ENCODE results near the gene ZNF292. TPM values are rescaled to one million over a fixed set of nuclear protein-coding genes. Genes with fewer than 3 reads are reported as not detected.
"Not testable (repeated sequence)": the region's sequence is repeated elsewhere in the genome, so short reads cannot be mapped to it uniquely, and the experiment has no call there.

ZNF292 gene
- total RNA-seq, 1 donor from 2014 or later, result 84.1 TPM

DNA sequence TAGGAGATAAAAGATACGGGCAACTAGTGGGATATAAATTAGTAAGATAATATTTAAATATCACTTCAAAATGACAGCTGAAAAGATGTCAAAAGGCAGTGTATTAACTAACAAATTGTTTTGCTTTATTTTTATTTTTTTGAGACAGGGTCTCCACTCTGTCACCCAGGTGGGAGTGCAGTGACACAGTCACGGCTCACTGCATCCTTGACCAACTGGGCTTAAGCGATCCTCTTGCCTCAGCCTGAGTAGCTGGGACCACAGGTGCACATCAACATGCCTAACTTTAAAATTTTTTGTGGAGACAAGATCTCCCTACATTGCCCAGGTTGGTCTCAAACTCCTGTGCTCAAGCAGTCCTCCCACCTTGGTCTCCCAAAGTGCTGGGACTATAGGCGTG, 5.9 kb downstream of the ZNF292 start:
- DNase-seq (ENCODE audit: low spot score), result no peak

DNA sequence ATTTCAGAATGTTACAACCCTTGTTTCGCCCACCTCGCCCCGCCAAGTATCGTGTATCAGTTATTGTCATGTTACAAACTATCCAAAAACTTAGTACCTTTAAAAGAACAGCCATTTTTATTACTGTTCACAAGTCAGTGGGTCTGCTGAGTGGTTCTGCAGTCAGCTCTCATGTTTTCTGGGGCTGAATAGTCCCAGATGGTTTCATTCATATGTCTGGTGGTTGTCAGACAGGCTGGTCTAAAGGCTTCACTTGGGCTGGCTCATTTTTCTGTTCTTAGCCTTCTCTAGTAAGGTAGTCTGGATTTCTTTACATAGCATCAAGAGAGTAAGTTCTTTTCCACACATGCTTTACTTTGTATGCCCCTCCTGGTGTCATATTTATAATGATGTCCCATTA, 8.6 kb downstream of the ZNF292 start:
- DNase-seq (ENCODE audit: low spot score), result no peak

DNA sequence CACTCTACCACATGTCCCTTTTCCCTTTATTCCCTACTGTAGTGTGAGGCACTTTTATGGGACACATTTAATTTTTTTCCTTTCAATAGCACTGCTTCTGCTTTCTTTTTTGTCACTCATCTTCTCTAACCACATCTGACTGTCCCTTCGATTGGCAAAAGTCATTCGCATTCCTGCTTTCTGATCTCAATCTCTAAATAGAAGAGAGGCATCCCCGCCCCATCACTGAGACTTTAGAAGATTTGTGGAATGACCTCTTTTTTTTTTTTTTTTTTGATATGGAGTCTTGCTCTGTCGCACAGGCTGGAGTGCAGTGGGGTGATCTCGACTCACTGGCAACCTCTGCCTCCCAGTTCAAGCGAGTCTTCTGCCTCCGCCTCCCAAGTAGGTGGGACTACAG, 9.1 kb downstream of the ZNF292 start:
- DNase-seq (ENCODE audit: low spot score), result no peak

- DNase-seq (ENCODE audit: low spot score), result no peak
Measured at GRCh38 chr6:87165185-87165584, 9.8 kb downstream of the ZNF292 start.

GRCh38 chr6:87171938-87172633, 16.7 kb downstream of the ZNF292 start:
- no peak for DNase-seq (ENCODE audit: low spot score)

DNA sequence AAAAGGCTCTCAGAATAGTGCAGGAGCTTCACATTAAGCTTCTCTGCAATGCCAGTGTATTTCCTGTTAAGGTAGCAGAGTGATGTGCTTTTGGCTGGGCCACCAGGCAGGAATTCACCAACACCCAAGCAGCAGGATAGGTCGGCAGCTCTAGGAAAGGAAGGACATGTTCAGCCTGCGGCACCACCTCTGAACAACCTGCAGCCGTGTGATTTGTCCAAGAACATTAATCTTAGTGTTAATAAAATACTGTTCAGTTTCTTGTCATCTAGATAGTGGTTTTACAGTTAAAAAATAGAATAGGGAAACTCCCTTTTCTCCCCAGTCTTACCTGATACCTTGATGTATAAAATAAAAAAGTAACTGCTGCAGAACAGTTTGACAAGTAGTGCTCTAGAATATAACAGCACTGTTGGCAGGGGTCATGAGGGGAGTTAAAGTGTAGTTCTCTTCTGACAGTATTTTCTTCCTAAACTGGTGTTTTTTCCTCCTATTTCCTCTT, 18.8 kb downstream of the ZNF292 start:
- no peak for DNase-seq (ENCODE audit: low spot score)

- no peak for DNase-seq (ENCODE audit: low spot score)
Measured at GRCh38 chr6:87176493-87176892, 21.1 kb downstream of the ZNF292 start.

DNA sequence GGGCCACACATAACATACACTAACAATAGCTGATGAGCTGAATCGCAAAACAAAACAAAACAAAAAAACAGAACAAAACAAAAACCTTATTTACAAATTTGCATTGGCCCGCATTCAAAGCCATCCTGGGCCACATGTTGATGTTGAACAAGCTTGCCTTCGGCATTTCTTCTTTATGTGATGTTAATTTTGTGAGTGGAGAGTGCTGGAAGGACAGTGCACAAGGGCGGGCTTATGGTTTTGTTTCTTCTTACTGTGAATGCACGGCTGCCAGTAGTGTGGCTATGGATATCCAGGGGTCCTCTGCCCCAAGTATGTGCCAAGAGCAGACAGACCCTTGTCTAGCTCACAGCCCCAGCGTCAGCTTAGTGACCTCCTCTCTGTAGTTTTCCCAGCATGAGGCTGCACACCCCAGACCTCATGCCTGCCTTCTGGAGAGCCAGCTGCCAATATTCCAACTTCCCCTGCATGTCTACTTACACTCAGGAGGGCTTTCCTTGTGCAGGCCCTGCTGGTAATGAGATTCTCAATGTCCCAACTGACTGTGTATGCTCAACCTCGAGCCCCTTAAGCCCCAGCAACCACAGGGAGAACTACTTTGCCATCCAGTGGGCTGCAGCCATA, 24.9 kb downstream of the ZNF292 start:
- no peak for DNase-seq (ENCODE audit: low spot score)

- DNase-seq (ENCODE audit: low spot score), result no peak
Measured at GRCh38 chr6:87181903-87182302, 26.5 kb downstream of the ZNF292 start.

DNA sequence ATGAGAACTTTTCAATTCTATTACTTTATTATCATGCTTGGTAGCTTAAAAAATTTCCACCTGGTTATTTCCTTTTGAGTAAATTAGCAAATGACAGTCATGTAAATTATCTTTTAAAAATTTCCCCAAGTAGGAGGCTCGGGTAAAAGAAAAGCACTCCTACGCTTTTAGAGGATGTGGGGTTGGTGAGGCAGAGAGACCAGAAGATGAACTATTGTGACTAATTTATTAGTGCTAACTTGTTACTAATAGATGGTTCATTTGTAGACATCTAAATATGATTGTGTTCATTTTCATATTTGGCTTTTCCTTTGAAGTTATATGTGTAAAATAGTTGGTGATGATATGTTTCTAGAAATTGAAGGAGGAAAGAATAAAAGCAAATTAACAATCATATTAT, 27.0 kb downstream of the ZNF292 start:
- DNase-seq (ENCODE audit: low spot score), result no peak

DNA sequence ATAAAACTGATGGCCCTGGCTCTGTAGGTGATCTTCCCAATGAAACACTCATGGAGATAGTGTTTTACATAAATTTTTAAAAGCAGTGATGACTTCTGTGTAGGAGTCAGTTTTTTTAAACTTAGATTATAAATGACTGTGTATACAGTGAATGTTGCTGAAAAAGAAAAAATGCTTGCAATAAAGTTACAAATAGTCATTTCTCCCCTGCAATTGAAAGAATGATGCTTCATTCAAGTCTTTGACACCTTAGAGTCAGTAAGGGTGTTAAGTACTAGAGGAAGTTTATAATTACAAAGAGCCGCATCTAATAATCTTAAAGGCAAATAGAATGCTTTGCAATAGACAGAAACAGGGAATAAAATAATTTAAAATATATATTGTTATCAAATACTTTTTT, 27.6 kb downstream of the ZNF292 start:
- no peak for DNase-seq (ENCODE audit: low spot score)

DNA sequence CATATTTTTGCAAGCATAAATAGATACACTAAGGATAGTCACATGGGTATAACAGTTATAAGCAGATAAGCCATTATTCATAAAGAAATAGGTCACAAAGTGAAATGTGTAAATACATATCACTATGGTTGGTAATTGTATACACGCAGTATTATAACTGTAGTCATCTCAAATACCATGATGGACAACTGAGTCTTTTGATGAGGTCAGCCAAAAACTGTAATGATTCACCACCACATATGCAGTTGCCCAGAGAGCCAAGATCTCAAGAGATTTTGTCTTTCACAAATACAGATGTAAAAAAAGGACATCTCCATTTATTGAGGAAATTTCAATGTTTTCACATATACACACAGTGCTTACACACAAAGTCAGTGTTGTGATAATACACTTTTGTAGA, 28.3 kb downstream of the ZNF292 start:
- no peak for DNase-seq (ENCODE audit: low spot score)

DNA sequence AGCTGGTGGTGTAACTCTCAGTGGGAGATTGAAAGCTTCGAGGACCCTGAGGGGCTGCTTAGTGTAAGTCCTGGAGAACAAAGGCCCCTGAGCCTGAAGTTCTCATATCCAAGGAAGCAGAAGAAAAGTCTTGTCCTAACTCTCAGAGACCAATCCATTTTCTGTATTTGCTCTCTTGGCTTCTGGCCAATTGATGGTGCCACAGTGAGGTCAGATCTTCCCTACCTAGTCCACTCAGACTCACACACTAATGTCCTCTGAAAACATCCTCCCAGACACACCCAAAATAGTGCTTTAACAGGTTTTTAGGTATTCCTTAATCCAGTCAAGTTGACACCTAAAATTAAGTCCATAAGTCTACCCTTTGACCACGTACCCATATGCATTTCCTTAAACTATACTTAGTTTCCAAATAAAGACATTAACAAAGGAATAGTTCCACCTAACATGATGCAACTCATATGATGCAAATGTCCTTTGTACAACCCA, 29.4 kb downstream of the ZNF292 start:
- no peak for DNase-seq (ENCODE audit: low spot score)

DNA sequence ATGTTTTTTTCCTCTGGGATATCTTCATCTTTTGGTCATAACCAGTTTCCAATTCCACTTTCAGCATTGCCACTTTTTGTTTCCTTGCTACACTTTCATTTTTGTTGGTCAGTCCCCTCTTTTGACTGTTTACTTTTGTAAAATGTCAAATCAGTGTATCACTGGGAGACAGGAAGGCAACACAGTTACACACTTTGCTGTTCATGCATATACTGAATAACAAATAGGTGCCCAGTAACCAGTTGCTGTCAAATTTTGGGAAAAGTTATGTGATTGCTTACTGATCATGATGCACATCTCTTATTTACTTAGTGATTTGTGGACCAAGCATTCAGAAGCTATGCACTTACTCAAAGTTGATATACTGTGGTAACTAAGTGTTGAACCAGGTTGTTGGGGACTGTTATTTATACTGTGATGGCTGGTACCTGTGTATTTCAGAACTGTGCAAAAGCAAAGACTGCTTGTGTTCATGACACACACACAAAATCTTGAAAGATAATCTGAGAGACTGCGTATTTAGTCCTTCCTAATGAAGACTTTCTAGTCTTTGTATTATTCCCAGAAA, 41.0 kb downstream of the ZNF292 start:
- no peak for DNase-seq (ENCODE audit: low spot score)

DNA sequence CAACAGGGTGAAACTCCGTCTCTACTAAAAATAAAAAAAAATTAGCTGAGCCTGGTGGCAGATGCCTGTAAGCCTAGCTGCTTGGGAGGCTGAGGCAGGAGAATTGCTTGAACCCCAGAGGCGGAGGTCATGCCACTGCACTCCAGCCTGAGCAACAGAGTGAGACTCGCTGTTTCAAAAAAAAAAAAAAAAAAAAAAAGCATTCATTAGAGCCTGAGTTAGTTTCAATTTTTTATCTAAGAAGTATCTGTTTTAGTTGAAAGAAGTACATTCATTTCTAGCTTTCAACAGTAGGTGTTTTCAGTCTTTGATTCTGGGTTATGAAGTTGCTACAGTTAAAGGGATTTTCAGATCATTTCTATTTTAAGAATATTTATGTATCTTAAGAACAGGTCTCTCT, 42.2 kb downstream of the ZNF292 start:
- no peak for DNase-seq (ENCODE audit: low spot score)

GRCh38 chr6:87198022-87198810, 42.9 kb downstream of the ZNF292 start:
- not testable (repeated sequence) for DNase-seq (ENCODE audit: low spot score)

- DNase-seq (ENCODE audit: low spot score), result no peak
Measured at GRCh38 chr6:87199787-87200186, 44.4 kb downstream of the ZNF292 start.

DNA sequence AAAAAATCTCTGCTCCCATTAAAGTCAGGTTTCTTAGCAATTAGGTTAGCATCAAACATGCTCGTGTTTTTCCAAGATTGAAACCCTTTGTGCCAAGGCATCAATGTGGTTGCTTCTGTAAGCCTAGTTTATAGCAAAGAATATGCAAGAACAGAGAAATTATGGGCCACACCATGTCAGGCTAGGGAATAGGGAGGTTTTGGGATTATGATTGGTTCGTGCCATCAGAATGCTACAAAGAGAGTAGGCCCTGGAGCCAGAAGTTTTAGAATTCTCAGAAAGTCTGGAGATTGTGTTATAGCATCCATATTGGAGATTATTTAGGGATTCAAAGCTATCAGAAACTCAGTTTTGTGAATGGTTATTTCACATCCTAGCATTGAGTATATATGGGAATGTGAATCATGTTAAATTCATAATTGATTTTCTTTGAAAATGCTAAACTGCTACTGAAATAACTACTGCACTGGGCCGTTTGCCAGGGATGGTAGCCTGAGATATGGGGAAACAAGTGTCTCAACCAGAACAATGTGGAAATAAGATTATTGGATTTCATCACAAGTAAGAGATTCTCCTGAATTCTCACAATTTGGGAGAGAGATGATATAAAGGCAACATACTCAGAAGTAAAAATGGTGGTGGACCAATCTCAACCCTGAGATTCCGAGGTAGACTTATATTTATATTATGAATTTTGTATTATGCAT, 45.3 kb downstream of the ZNF292 start:
- no peak for DNase-seq (ENCODE audit: low spot score)

DNA sequence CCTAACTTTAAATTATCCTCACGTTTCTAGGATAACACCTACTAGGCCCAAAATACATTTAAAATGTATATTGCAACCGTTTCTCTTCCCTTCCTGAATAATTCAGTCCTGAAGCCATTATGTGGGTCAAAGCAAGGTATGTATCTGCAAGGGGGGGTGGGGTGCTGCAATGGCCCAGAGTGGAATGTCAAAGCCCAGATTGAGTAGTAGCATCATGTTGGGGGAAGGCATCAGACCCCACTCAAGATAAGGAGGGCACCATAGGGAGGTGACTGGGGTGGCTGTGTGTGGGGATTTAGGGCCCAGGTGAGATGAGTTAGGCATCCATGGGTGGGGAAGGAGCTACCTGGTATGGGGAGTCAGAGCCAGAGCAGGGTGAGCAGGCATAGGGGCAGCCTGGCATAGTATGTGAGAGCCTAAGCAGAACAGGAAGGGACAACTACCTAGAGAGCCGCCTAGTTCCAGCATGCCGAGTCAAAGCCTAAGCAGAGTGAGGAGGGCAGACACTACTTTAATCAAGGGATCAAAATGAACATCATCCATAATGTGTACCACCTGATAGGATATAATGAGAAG, 48.2 kb downstream of the ZNF292 start:
- DNase-seq (ENCODE audit: low spot score), result no peak

DNA sequence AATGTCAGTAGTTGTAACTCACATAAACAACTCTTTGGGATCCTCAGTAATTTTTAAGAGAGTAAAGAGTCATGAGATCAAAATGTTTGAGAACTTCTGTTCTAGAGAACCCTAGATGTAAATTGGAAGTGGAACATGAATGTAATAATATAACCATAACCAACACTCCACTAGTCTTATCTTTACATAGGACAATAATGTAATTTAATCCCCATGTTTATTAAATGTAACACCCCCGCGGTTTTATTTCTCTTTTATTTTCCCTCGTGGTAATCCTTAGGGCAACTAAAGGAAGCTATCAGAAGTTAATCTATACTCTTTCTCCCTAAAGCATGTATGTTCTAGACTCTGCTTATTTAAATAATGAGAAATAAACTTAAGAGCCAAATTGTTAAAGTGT, 54.4 kb downstream of the ZNF292 start:
- DNase-seq (ENCODE audit: low spot score), result no peak

- no peak for DNase-seq (ENCODE audit: low spot score)
Measured at GRCh38 chr6:87210979-87211378, 55.6 kb downstream of the ZNF292 start.

Measured in ureter (tissue), 1 donor.